HCT116 (cell line): ENCODE data around the gene REEP6. TPM values are rescaled to one million over a fixed set of nuclear protein-coding genes. Genes with fewer than 3 reads are reported as not detected.

Experiments used
- ATAC-seq: fragments of 200-7000 bp; cut with Tn5 transposase; 2 replicates; pipeline ENCODE4 v1.9.1; 2020; ENCODE audit warnings: mild to moderate bottlenecking, moderate library complexity
- BruUV-seq: library from RNA; stranded (reverse); fragments of 400-500 nt; replicated peaks from 2 replicates; lab custom pipeline; 2021; lab: Mats Ljungman, UMichigan
- CTCF ChIA-PET: fragments of 300-600 bp; sonication (Branson Sonifier 250); formaldehyde crosslinking; loops from one replicate; lab custom pipeline; 2021; ENCODE audit warnings: antibody characterized with exemption; lab: Charles Lee
- POLR2A ChIA-PET: fragments of 300-600, 350-600 bp; sonication (Branson Sonifier 250); formaldehyde crosslinking; loops from one replicate; lab custom pipeline; 2021; ENCODE audit warnings: antibody characterized with exemption; lab: Charles Lee
- RAD21 ChIA-PET, 2 experiments: fragments of 300-600 bp; sonication (Branson Sonifier 250); formaldehyde crosslinking; loops; one replicate each; lab custom pipeline; 2023; ENCODE audit warnings: low total read pairs in 2 of 2; ENCODE audit not compliant: uncharacterized antibody in 2 of 2, unreplicated experiment in 2 of 2, low non-redundant PET in 1 of 2; lab: Charles Lee
- DNase-seq: peaks from one replicate; pipeline ENCODE4 v3.0.0-alpha.2; 2010; ENCODE audit warnings: low read depth, low spot score
- H2AFZ ChIP-seq: fragments of 200-600 bp; shearing (Covaris generic), sonication (generic); 2 replicates; pipeline ENCODE4 v1.6.1; 2017; ENCODE audit warnings: low read depth, mixed run types, mixed read lengths, antibody characterized with exemption, low read length; ENCODE audit not compliant: poor library complexity, severe bottlenecking
- H3K27ac ChIP-seq: 2 replicates; pipeline ENCODE4 v1.5.1; 2012; ENCODE audit warnings: low read depth, low read length
- H3K27me3 ChIP-seq: fragments of 200-600 bp; sonication (generic); 2 replicates; pipeline ENCODE4 v1.6.1; 2016; ENCODE audit warnings: mixed run types, low read length, mixed read lengths; ENCODE audit not compliant: insufficient read depth
- H3K36me3 ChIP-seq, 2 experiments: fragments of 200-500 bp in 1 of 2; fragments of 200-600 bp in 1 of 2; sonication (Bioruptor generic) in 1 of 2; sonication (generic) in 1 of 2; 2 replicates each; pipeline versions ENCODE4 v1.5.1 to v1.6.1; 2014 to 2016; ENCODE audit warnings: low read length in 2 of 2, inconsistent platforms in 1 of 2, mixed read lengths in 1 of 2, mixed run types in 1 of 2; ENCODE audit not compliant: insufficient read depth in 2 of 2, control insufficient read depth in 1 of 2
- H3K4me1 ChIP-seq, 2 experiments: fragments of 200-600 bp in 1 of 2; sonication (generic) in 1 of 2; 2 replicates each; pipeline versions ENCODE4 v1.5.1 to v1.6.1; 2012 to 2017; ENCODE audit warnings: low read length in 2 of 2, inconsistent platforms in 1 of 2, mild to moderate bottlenecking in 1 of 2, mixed read lengths in 1 of 2, mixed run types in 1 of 2, moderate library complexity in 1 of 2; ENCODE audit not compliant: insufficient read depth in 2 of 2, control insufficient read depth in 1 of 2
- H3K4me2 ChIP-seq: fragments of 200-600 bp; sonication (generic); 2 replicates; pipeline ENCODE4 v1.6.1; 2017; ENCODE audit warnings: mixed run types, low read length, mixed read lengths
- H3K4me3 ChIP-seq, 2 experiments: fragments of 200-600 bp in 1 of 2; sonication (generic) in 1 of 2; replicated peaks in 1 of 2; 2 replicates each; pipeline ENCODE4 v1.5.1; 2011 to 2016; ENCODE audit warnings: low read length in 2 of 2, control low read depth in 1 of 2, low read depth in 1 of 2, mild to moderate bottlenecking in 1 of 2, mixed read lengths in 1 of 2, mixed run types in 1 of 2
- H3K79me2 ChIP-seq: fragments of 200-600 bp; sonication (generic); 2 replicates; pipeline ENCODE4 v1.6.1; 2017; ENCODE audit warnings: mild to moderate bottlenecking, mixed run types, low read length, moderate library complexity, mixed read lengths; ENCODE audit not compliant: insufficient read depth
- H3K9ac ChIP-seq: fragments of 200-600 bp; sonication (generic); 2 replicates; pipeline ENCODE4 v1.6.1; 2016; ENCODE audit warnings: low read length, mixed read lengths
- H3K9me2 ChIP-seq: fragments of 200-600 bp; sonication (generic), shearing (Covaris generic); 2 replicates; pipeline ENCODE4 v1.6.1; 2017; ENCODE audit warnings: mixed run types, mild to moderate bottlenecking, moderate library complexity; ENCODE audit not compliant: insufficient read depth
- H3K9me3 ChIP-seq, 2 experiments: fragments of 200-500 bp in 1 of 2; fragments of 200-600 bp in 1 of 2; sonication (Bioruptor generic) in 1 of 2; sonication (generic) in 1 of 2; 2 replicates each; pipeline ENCODE4 v1.6.1; 2014 to 2017; ENCODE audit warnings: low read length in 2 of 2, mixed read lengths in 2 of 2, inconsistent platforms in 1 of 2, low read depth in 1 of 2, mild to moderate bottlenecking in 1 of 2, mixed run types in 1 of 2, moderate library complexity in 1 of 2; ENCODE audit not compliant: control insufficient read depth in 1 of 2, insufficient read depth in 1 of 2
- H4K20me1 ChIP-seq: fragments of 200-600 bp; sonication (generic), shearing (Covaris generic); 2 replicates; pipeline ENCODE4 v1.6.1; 2017; ENCODE audit warnings: mixed run types, mild to moderate bottlenecking, moderate library complexity; ENCODE audit not compliant: insufficient read depth
- CBX3 ChIP-seq: IDR thresholded peaks from 2 replicates; pipeline ENCODE4 v1.6.1; 2012; ENCODE audit warnings: low read depth
- CEBPB ChIP-seq: IDR thresholded peaks from 2 replicates; pipeline ENCODE4 v1.6.1; 2012; ENCODE audit warnings: low read depth
- ELF1 ChIP-seq: IDR thresholded peaks from 2 replicates; pipeline ENCODE4 v1.6.1; 2012; ENCODE audit warnings: low read depth, borderline replicate concordance
- SIN3A ChIP-seq: IDR thresholded peaks from 2 replicates; pipeline ENCODE4 v1.6.1; 2012; ENCODE audit warnings: low read depth
- SRF ChIP-seq: IDR thresholded peaks from 2 replicates; pipeline ENCODE4 v1.6.1; 2012; ENCODE audit warnings: low read depth
- TCF7L2 ChIP-seq: IDR thresholded peaks from 2 replicates; pipeline ENCODE4 v1.7.0; 2011; ENCODE audit warnings: borderline replicate concordance, inconsistent platforms; ENCODE audit not compliant: insufficient read depth, insufficient read length; ENCODE audit errors: extremely low read depth
- ZNF274 ChIP-seq: fragments of 200-500 bp; sonication (Bioruptor generic); IDR thresholded peaks from 2 replicates; pipeline ENCODE4 v1.6.1; 2014; ENCODE audit warnings: mild to moderate bottlenecking, low read depth, low read length, inconsistent platforms
- intact Hi-C: fragments of 100-400 bp; cut with micrococcal nuclease; formaldehyde crosslinking; loops from 2 replicates; pipeline ENCODE4 v1.10.0; 2022
- total RNA-seq: library from RNA; stranded (reverse); gene quantifications from one replicate; pipeline ENCODE4 v1.2.1, GENCODE V29; 2021; ENCODE audit not compliant: unreplicated experiment
- TF ChIP-seq, protein P1 (sequence below): IDR thresholded peaks from 2 replicates; pipeline ENCODE4 v1.6.1; 2012; ENCODE audit warnings: low read depth
- TF ChIP-seq, protein P2 (sequence below): IDR thresholded peaks from 2 replicates; pipeline ENCODE4 v1.6.1; 2012
- TF ChIP-seq, protein P3 (sequence below): IDR thresholded peaks from 2 replicates; pipeline ENCODE4 v1.6.1; 2012

Gene REEP6
- total RNA-seq, 1 experiment from 2014 or later, result 53.9 TPM

DNA sequence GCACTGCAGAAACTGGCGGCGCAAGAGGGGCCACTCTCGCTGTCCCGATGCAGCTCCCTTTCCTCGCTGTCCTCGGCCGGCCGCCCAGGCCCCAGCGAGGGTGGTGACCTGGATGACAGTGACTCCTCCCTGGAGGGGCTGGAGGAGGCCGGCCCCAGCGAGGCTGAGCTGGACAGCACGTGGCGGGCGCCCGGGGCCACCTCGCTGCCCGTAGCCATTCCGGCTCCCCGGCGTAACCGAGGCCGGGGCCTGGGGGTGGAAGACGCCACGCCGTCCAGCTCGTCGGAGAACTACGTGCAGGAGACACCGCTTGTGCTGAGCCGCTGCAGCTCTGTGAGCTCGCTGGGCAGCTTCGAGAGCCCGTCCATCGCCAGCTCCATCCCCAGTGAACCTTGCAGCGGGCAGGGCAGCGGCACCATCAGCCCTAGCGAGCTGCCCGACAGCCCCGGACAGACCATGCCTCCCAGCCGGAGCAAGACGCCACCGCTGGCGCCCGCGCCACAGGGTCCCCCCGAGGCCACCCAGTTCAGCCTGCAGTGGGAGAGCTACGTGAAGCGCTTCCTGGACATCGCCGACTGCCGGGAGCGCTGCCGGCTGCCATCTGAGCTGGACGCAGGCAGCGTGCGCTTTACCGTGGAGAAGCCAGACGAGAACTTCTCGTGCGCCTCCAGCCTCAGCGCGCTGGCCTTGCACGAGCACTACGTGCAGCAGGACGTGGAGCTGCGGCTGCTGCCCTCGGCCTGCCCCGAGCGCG, 24.3 kb upstream of the REEP6 start:
- Histone ChIP-seq H4K20me1 (no peaks in the 10 kb centered on the region), H3K9ac (no peak overlapping the region), H3K9me2 (no peaks in the 10 kb centered on the region)
- intact Hi-C loops, result no loop called here
- CTCF ChIA-PET, result interaction anchor here (2.2 kb wide), 1 partner anchor 11 kb away, joined by 9 read pairs; no protein-coding TSS in a partner anchor
- RAD21 ChIA-PET, result no interaction called here
- no TSS peak for BruUV-seq
- no peak for TF ChIP-seq TCF7L2
- TF ChIP-seq, protein P1, sequence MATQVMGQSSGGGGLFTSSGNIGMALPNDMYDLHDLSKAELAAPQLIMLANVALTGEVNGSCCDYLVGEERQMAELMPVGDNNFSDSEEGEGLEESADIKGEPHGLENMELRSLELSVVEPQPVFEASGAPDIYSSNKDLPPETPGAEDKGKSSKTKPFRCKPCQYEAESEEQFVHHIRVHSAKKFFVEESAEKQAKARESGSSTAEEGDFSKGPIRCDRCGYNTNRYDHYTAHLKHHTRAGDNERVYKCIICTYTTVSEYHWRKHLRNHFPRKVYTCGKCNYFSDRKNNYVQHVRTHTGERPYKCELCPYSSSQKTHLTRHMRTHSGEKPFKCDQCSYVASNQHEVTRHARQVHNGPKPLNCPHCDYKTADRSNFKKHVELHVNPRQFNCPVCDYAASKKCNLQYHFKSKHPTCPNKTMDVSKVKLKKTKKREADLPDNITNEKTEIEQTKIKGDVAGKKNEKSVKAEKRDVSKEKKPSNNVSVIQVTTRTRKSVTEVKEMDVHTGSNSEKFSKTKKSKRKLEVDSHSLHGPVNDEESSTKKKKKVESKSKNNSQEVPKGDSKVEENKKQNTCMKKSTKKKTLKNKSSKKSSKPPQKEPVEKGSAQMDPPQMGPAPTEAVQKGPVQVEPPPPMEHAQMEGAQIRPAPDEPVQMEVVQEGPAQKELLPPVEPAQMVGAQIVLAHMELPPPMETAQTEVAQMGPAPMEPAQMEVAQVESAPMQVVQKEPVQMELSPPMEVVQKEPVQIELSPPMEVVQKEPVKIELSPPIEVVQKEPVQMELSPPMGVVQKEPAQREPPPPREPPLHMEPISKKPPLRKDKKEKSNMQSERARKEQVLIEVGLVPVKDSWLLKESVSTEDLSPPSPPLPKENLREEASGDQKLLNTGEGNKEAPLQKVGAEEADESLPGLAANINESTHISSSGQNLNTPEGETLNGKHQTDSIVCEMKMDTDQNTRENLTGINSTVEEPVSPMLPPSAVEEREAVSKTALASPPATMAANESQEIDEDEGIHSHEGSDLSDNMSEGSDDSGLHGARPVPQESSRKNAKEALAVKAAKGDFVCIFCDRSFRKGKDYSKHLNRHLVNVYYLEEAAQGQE, result no peak
- TF ChIP-seq, protein P2, sequence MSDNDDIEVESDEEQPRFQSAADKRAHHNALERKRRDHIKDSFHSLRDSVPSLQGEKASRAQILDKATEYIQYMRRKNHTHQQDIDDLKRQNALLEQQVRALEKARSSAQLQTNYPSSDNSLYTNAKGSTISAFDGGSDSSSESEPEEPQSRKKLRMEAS, result no peak
- TF ChIP-seq CBX3, result no peak
- TF ChIP-seq ZNF274, result no peak
- TF ChIP-seq, protein P3, sequence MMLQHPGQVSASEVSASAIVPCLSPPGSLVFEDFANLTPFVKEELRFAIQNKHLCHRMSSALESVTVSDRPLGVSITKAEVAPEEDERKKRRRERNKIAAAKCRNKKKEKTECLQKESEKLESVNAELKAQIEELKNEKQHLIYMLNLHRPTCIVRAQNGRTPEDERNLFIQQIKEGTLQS, result no peak
- TF ChIP-seq CEBPB, result no peak
- TF ChIP-seq SRF, result no peak
- TF ChIP-seq ELF1, result no peak
- TF ChIP-seq SIN3A, result no peak
- TF ChIP-seq, all 23 proteins: peak for 0
- Histone ChIP-seq H3K27me3 (no peaks in the 10 kb centered on the region), H3K4me3 (no peak overlapping the region), H3K4me2 (no peak overlapping the region), H3K27ac (peak overlapping the region; percentile 18; the same call in 1 of the 2 replicates), H3K9me3 (no peaks in the 10 kb centered on the region), H2AFZ (no peak overlapping the region), H3K4me1 (peaks cover 13 to 31% of the 10 kb centered on the region in 2 experiments), H3K79me2 (peaks cover 11% of the 10 kb centered on the region; the same call in 1 of the 2 replicates), H3K36me3 (no peaks in the 10 kb centered on the region; a peak in 1 of 4 replicates)
- DNase-seq (no peak), ATAC-seq (no peak)
- POLR2A ChIA-PET, result interaction anchor here (2.1 kb wide), 1 partner anchor 11 kb away, joined by 6 read pairs; no protein-coding TSS in a partner anchor
